SJSA1 (cell line): ENCODE data around the gene RRAGD. TPM values are rescaled to one million over a fixed set of nuclear protein-coding genes. Genes with fewer than 3 reads are reported as not detected.

Source experiments
- DNase-seq, 2 experiments: peaks; one replicate each; pipeline ENCODE4 v3.0.0-alpha.2; 2015 to 2020; ENCODE audit warnings: low spot score in 2 of 2, low read depth in 1 of 2
- H3K27ac ChIP-seq: fragments of 250-450 bp; sonication (Bioruptor Pico); 2 replicates; pipeline ENCODE4 v1.5.1; 2020; ENCODE audit warnings: mild to moderate bottlenecking, moderate library complexity
- H3K27me3 ChIP-seq: fragments of 250-450 bp; sonication (Bioruptor Pico); replicated peaks from 2 replicates; pipeline ENCODE4 v1.5.1; 2020; ENCODE audit warnings: mild to moderate bottlenecking, moderate library complexity
- H3K36me3 ChIP-seq: fragments of 250-450 bp; sonication (Bioruptor Pico); 2 replicates; pipeline ENCODE4 v1.5.1; 2020; ENCODE audit warnings: mild to moderate bottlenecking
- H3K4me1 ChIP-seq: fragments of 250-450 bp; sonication (Bioruptor Pico); replicated peaks from 2 replicates; pipeline ENCODE4 v1.6.1; 2021; ENCODE audit warnings: mild to moderate bottlenecking
- H3K4me3 ChIP-seq: fragments of 250-450 bp; sonication (Bioruptor Pico); 2 replicates; pipeline ENCODE4 v1.5.1; 2020; ENCODE audit warnings: mild to moderate bottlenecking
- H3K9me3 ChIP-seq: fragments of 250-450 bp; sonication (Bioruptor Pico); replicated peaks from 2 replicates; pipeline ENCODE4 v1.5.1; 2020; ENCODE audit warnings: mild to moderate bottlenecking
- total RNA-seq: library from RNA; depleted of rRNA; stranded (reverse); fragments of >200 nt; shearing (Covaris generic); gene quantifications from 2 replicates; pipeline ENCODE4 v1.2.3, GENCODE V29; 2014

RRAGD gene
- total RNA-seq, 1 experiment from 2014 or later: not detected

- no peak overlapping the region for H3K4me3 ChIP-seq
Measured at GRCh38 chr6:89379281-89379680, 32.8 kb downstream of the RRAGD start.

GRCh38 chr6:89378628-89379027, 33.4 kb downstream of the RRAGD start:
- H3K4me1 ChIP-seq: no peaks in the 10 kb centered on the region
- H3K4me3 ChIP-seq: no peak overlapping the region
- peaks cover 18% of the 10 kb centered on the region for H3K27me3 ChIP-seq
- DNase-seq: no peak
- H3K36me3 ChIP-seq: no peaks in the 10 kb centered on the region
- H3K9me3 ChIP-seq: no peaks in the 10 kb centered on the region
- H3K27ac ChIP-seq: no peak overlapping the region

More at GRCh38 chr6:89379281-89379680, 32.8 kb downstream of the RRAGD start:
- no peak for DNase-seq
- Histone ChIP-seq H3K27me3 (peaks cover 18% of the 10 kb centered on the region), H3K27ac (no peak overlapping the region), H3K36me3 (no peaks in the 10 kb centered on the region), H3K9me3 (no peaks in the 10 kb centered on the region), H3K4me1 (no peaks in the 10 kb centered on the region)

GRCh38 chr6:89375427-89376267, 36.4 kb downstream of the RRAGD start:
- Histone ChIP-seq H3K27me3 (peaks cover 8% of the 10 kb centered on the region), H3K9me3 (no peaks in the 10 kb centered on the region), H3K4me3 (no peak overlapping the region), H3K27ac (no peak overlapping the region), H3K4me1 (no peaks in the 10 kb centered on the region), H3K36me3 (no peaks in the 10 kb centered on the region)
- no peak for DNase-seq

- H3K27me3 ChIP-seq: peaks cover 7% of the 10 kb centered on the region; the same call in 1 of the 2 replicates
- no peak overlapping the region for H3K4me3 ChIP-seq
- no peak for DNase-seq
- no peaks in the 10 kb centered on the region for H3K9me3 ChIP-seq
- H3K36me3 ChIP-seq: no peaks in the 10 kb centered on the region
- no peaks in the 10 kb centered on the region for H3K4me1 ChIP-seq
- H3K27ac ChIP-seq: no peak overlapping the region
Measured at GRCh38 chr6:89372506-89372901, 39.6 kb downstream of the RRAGD start.

- peak; percentile 44 to 71 for DNase-seq
- Histone ChIP-seq H3K9me3 (no peaks in the 10 kb centered on the region), H3K4me1 (no peaks in the 10 kb centered on the region), H3K27me3 (peaks cover 7% of the 10 kb centered on the region; the same call in 1 of the 2 replicates), H3K27ac (no peak overlapping the region), H3K36me3 (no peaks in the 10 kb centered on the region), H3K4me3 (no peak overlapping the region)
Measured at GRCh38 chr6:89371849-89372505, 40.1 kb downstream of the RRAGD start.

GRCh38 chr6:89368999-89369398, 43.1 kb downstream of the RRAGD start:
- H3K36me3 ChIP-seq: no peaks in the 10 kb centered on the region
- no peaks in the 10 kb centered on the region for H3K27me3 ChIP-seq
- no peaks in the 10 kb centered on the region for H3K4me1 ChIP-seq
- no peak for DNase-seq
- no peak overlapping the region for H3K4me3 ChIP-seq
- H3K27ac ChIP-seq: no peak overlapping the region
- H3K9me3 ChIP-seq: no peaks in the 10 kb centered on the region

- Histone ChIP-seq H3K36me3 (no peaks in the 10 kb centered on the region), H3K4me1 (no peaks in the 10 kb centered on the region), H3K27me3 (no peaks in the 10 kb centered on the region), H3K9me3 (no peaks in the 10 kb centered on the region), H3K27ac (no peak overlapping the region), H3K4me3 (no peak overlapping the region)
- peak; percentile 27 to 59 for DNase-seq
Measured at GRCh38 chr6:89368107-89368506, 44.0 kb downstream of the RRAGD start.

GRCh38 chr6:89364586-89364985, 47.5 kb downstream of the RRAGD start:
- no peaks in the 10 kb centered on the region for H3K9me3 ChIP-seq
- no peaks in the 10 kb centered on the region for H3K36me3 ChIP-seq
- no peaks in the 10 kb centered on the region for H3K27me3 ChIP-seq
- no peak overlapping the region for H3K27ac ChIP-seq
- no peak for DNase-seq
- no peak overlapping the region for H3K4me3 ChIP-seq
- no peaks in the 10 kb centered on the region for H3K4me1 ChIP-seq

- Histone ChIP-seq H3K27ac (no peak overlapping the region), H3K4me3 (no peak overlapping the region), H3K9me3 (no peaks in the 10 kb centered on the region)
Measured at GRCh38 chr6:89361171-89361570, 50.9 kb downstream of the RRAGD start.

GRCh38 chr6:89360415-89360999, 51.6 kb downstream of the RRAGD start:
- Histone ChIP-seq H3K27ac (no peak overlapping the region), H3K4me3 (no peak overlapping the region), H3K36me3 (no peaks in the 10 kb centered on the region), H3K4me1 (no peaks in the 10 kb centered on the region), H3K27me3 (no peaks in the 10 kb centered on the region), H3K9me3 (no peaks in the 10 kb centered on the region)
- no peak for DNase-seq

More at GRCh38 chr6:89361171-89361570, 50.9 kb downstream of the RRAGD start:
- no peaks in the 10 kb centered on the region for H3K4me1 ChIP-seq
- DNase-seq: no peak
- no peaks in the 10 kb centered on the region for H3K27me3 ChIP-seq
- H3K36me3 ChIP-seq: no peaks in the 10 kb centered on the region

GRCh38 chr6:89359561-89359960, 52.5 kb downstream of the RRAGD start:
- Histone ChIP-seq H3K4me1 (no peaks in the 10 kb centered on the region), H3K4me3 (no peak overlapping the region), H3K36me3 (no peaks in the 10 kb centered on the region), H3K27me3 (no peaks in the 10 kb centered on the region), H3K27ac (no peak overlapping the region), H3K9me3 (no peaks in the 10 kb centered on the region)
- no peak for DNase-seq

GRCh38 chr6:89357390-89357789, 54.7 kb downstream of the RRAGD start:
- H3K27ac ChIP-seq: no peak overlapping the region
- peaks cover 7% of the 10 kb centered on the region for H3K36me3 ChIP-seq
- peaks cover 8% of the 10 kb centered on the region for H3K4me1 ChIP-seq
- H3K9me3 ChIP-seq: no peaks in the 10 kb centered on the region
- H3K27me3 ChIP-seq: no peaks in the 10 kb centered on the region
- no peak for DNase-seq
- no peak overlapping the region for H3K4me3 ChIP-seq

- Histone ChIP-seq H3K9me3 (no peaks in the 10 kb centered on the region), H3K36me3 (peaks cover 9% of the 10 kb centered on the region), H3K27me3 (no peaks in the 10 kb centered on the region), H3K4me3 (no peak overlapping the region), H3K4me1 (peaks cover 8% of the 10 kb centered on the region), H3K27ac (no peak overlapping the region)
- no peak for DNase-seq
Measured at GRCh38 chr6:89356642-89357170, 55.4 kb downstream of the RRAGD start.
